IPS-18c (cell line): ENCODE results near the gene GALNT13.

Experiments used
- H3K4me3 ChIP-seq: 2 replicates; pipeline ENCODE4 v1.7.0; 2013; ENCODE audit warnings: low read depth, mild to moderate bottlenecking, low read length, moderate library complexity; ENCODE audit not compliant: insufficient read depth
- H3K9me3 ChIP-seq: one replicate; pipeline ENCODE4 v1.6.1; 2013; ENCODE audit warnings: mild to moderate bottlenecking, low read length, moderate library complexity; ENCODE audit not compliant: control insufficient read depth, insufficient read depth

Gene GALNT13

DNA sequence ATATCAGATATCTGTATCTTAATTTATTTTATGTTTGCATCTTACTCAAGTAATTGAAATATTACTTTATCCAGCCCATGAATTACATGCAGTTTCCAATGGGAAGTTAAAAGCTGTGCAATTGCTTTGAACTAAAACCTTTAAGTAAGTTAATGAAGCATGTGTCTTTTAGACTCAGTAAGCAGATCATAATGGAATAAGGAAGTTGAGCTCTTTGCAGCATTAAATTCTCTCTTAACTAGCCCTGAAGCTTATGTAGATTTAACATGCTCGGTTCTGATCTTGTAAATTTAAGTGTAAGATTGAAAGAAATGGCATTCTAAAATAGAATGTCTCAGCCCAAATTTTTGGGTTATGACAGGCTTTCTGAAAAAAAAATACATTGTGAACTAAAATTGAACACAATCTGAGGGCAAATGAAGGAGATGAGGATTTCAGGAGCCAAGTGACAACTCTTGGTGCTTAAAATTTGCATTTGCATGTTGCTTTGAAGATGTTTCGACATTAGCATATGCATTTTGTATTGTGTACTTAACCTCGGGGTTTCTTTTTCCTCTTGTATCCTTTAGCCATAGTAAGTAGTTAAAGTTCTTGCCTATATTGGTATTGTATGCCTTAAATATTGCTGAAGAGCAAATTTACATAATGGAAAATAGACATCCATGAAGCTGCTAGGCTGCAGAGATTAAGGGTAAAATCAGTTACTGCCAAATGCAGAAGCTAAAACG lies 529.0 kb downstream of the GALNT13 start:
- Histone ChIP-seq H3K4me3 (no peak overlapping the region), H3K9me3 (no peaks in the 10 kb centered on the region)

DNA sequence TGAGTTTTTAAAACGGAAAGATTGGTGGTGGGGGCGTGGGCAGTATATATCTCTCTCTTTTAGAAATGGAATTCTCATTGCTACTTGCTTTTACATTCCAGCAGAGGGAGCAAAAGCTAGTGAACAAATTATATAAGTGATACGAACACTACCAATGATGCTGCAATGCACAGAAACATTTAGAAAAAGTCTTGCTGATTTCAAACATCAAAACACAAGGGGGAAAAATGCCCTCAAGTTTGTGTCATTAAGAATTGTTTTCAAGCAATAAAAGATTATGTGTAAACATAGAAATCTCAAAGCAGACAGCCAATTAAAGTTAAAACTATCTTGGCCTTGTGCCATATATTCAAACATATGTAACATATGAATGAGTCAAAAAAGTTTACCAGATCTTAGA lies 530.5 kb downstream of the GALNT13 start:
- no peak overlapping the region for H3K4me3 ChIP-seq

DNA sequence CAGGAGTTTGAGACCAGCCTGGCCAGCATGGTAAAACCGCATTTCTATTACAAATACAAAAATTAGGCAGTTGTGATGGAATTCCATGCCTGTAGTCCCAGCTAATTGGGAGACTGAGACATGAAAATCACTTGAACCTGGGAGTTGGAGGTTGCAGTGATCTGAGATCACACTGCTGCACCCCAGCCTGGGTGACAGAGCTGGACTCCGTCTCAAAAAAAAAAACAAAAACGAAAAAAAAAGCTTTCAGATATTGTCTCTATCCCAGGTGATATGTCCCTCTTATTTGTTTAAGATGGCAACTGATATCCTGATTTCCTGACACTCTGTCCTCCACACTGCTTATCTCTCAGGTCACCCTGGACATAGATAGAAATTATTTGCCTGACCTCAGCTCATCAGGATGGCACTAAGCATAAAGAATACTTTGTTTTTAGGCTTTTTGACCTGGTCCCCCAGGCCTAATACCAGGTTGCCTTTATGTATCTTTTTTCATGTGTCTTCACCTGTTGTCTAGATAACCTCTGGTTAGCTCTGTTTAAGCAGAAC lies 531.6 kb downstream of the GALNT13 start:
- Histone ChIP-seq H3K4me3 (no peak overlapping the region), H3K9me3 (no peaks in the 10 kb centered on the region)

More for the DNA sequence above, 530.5 kb downstream of the GALNT13 start:
- H3K9me3 ChIP-seq: no peaks in the 10 kb centered on the region

DNA sequence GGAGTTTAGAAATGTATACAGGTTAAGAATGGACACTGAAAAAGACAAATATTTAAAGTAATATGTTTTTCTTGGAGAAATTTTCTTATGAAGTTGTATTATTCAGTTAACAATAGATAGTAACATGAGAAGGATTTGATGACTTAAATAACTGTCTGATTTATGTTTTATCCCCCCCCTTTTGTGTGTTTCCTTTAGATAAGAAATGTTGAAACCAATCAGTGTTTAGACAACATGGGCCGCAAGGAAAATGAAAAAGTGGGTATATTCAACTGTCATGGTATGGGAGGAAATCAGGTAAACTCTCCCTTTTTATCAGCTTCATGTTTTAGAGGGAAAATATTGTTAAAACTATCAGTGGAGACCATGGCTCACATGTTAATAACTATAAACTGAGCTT lies 537.1 kb downstream of the GALNT13 start:
- Histone ChIP-seq H3K4me3 (no peak overlapping the region), H3K9me3 (no peaks in the 10 kb centered on the region)

DNA sequence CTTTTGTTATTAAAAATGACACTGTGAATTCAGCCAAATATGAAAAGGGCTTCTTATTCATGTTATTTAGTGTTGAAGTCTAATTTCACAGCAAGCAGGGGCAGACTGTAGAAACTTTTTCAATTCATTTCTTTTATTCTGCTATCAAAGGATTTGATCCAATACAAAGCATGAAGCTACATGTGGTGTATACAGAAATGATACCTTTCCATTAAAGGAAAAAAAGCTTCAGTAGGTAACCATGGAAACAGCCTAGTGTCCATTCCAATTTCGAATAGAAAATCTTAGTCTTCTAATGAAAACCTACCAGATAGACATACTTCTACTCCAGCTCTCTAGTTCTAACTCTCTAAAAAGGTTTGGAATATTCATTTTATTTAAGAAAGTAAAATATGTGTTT lies 550.5 kb downstream of the GALNT13 start:
- H3K9me3 ChIP-seq: no peaks in the 10 kb centered on the region
- no peak overlapping the region for H3K4me3 ChIP-seq

DNA sequence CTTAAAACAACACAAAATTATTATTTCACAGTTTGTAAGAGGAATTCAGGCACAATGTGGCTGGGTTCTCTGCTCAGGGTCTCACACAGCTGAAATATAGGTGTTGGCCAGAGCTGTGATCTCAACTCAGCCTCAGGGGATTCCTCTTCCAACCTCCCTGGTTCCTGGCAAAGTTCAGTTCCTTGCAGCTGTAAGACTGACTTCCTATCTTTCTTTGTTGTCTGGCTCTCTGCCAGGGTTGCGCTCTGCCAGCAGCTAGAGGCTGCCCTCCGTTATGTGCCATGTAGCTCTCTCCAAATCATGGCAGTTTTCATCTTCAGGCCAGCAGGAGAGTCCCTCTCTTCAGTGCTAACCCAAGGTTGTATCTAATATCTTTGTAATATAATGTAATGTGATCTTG lies 554.3 kb downstream of the GALNT13 start:
- no peak overlapping the region for H3K4me3 ChIP-seq
- H3K9me3 ChIP-seq: no peaks in the 10 kb centered on the region

DNA sequence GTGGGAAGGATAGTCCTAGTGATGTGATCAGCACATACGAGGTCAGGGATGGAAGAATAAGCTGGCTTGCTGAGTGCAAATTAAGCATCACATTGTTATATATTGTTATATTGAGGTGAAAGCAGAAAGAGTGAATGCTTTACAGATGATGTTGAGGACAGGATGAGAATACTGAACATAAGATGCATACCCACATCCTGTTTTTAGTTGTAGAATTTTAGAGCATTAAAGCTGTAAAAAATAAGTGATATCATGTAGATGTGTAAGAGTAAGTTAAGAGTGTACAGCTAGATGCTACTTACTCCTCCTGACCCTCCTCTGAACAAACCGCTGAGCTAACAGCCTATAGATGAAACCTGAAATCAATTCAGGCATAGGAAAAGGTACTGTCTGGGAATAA lies 555.7 kb downstream of the GALNT13 start:
- Histone ChIP-seq H3K4me3 (no peak overlapping the region), H3K9me3 (no peaks in the 10 kb centered on the region)

DNA sequence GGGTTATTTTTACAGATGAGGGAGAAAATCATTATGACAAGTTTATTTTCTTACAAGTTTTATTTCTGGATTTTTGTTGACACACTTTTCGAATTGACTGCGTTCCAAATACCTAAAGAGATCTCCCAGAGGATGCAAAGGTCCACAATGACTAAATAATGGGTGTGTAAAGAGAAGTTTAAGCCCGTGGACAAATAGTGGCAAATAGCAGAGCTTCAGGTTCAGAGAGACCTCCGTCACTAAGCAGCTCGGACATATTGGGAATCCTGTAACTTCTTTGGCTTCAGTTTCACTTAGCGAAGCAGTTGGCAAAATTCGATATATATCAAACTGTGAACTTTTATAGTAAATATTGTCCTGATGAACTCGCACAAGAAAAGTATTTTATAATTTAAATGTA lies 556.3 kb downstream of the GALNT13 start:
- H3K9me3 ChIP-seq: no peaks in the 10 kb centered on the region
- H3K4me3 ChIP-seq: no peak overlapping the region

DNA sequence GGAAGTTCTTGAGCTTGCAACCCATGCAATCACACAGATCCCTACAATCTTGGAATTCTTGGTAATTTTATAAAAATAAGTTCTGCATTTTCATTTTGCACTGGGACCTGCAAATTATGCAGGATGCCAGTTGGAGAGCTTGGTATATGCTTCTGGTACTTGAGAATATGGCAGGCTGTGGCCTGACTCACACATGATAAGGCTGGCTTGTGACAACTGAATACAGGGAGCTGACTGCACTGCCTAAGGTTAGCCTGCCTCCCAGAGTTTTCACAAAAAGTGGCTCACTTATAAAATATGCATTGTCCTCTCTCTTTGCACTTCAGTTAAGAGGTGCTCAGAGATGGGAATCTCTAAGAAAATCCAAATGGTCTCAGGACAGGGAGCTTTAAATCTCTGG lies 561.3 kb downstream of the GALNT13 start:
- no peaks in the 10 kb centered on the region for H3K9me3 ChIP-seq
- no peak overlapping the region for H3K4me3 ChIP-seq

DNA sequence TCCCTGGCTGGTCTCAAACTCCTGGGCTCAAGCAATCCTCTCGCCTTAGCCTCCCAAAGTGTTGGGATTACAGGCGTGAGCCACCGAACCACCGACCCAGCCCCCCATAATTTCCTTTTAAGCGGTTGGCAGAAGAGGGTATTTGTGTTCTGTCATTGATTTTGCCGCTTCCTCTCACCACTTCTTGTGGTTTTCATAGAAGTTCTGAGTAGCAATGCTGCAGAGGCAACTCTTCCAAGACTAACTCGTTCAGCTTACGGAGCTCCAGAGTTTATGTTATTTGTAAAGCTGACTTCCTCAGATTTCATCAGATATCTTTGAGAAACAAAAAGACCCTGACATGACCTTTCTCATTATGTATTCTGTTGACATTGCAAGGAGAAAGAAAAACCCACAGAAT lies 565.4 kb downstream of the GALNT13 start:
- H3K9me3 ChIP-seq: no peaks in the 10 kb centered on the region
- H3K4me3 ChIP-seq: no peak overlapping the region

DNA sequence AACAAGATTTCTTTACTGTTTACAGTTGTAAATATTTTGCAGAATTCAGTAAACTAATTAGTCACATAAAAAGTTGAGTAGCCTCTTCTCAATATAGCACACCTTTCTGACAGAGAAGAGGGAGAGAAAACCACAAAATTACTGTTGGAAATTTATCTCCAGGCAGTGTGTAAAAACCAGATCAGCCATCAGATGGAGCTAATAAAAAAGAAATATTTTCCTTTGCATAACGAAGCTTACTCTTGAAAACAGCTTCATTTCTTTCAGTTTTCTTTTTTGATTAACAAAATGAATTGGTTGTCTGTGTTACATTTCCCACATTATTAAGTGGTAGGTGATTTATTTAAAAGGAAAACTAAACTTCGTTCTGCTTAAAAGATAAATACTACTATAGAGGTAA lies 567.4 kb downstream of the GALNT13 start:
- no peaks in the 10 kb centered on the region for H3K9me3 ChIP-seq
- H3K4me3 ChIP-seq: no peak overlapping the region

DNA sequence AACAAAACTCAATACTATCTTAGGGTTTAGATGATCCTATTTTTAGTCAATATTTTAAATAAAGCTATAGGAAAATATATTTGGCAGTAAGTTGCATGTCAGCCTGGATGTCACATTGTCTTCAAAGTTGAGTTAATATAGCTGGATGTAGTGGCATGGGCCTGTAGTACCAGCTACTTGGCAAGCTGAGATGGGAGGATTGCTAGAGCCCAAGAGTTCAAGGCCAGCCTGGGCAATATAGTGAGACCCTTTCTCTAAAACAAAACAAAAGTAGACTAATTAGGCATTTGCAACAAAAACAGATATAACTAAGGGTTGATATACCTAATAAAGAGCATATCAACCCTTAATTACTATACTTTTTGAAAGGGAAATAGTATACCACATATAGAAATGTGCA lies 572.2 kb downstream of the GALNT13 start:
- Histone ChIP-seq H3K4me3 (no peak overlapping the region), H3K9me3 (no peaks in the 10 kb centered on the region)

DNA sequence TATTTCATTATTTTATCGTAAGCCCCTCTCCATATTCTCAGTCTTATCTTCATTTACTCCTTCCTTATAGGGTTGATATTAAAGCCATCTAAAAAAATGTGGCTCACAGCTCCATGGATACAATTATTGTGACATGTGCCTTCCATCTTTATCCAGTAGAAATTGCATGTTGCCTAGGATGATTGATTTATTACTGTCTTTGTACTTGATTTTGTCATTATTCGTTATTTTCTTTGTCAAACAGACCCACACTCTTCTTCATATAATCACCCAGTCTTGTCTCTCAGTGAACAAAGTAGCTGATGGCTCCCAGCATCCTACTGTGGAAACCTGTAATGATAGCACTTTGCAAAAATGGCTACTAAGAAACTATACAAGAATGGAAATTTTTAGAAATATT lies 574.6 kb downstream of the GALNT13 start:
- Histone ChIP-seq H3K9me3 (no peaks in the 10 kb centered on the region), H3K4me3 (no peak overlapping the region)

DNA sequence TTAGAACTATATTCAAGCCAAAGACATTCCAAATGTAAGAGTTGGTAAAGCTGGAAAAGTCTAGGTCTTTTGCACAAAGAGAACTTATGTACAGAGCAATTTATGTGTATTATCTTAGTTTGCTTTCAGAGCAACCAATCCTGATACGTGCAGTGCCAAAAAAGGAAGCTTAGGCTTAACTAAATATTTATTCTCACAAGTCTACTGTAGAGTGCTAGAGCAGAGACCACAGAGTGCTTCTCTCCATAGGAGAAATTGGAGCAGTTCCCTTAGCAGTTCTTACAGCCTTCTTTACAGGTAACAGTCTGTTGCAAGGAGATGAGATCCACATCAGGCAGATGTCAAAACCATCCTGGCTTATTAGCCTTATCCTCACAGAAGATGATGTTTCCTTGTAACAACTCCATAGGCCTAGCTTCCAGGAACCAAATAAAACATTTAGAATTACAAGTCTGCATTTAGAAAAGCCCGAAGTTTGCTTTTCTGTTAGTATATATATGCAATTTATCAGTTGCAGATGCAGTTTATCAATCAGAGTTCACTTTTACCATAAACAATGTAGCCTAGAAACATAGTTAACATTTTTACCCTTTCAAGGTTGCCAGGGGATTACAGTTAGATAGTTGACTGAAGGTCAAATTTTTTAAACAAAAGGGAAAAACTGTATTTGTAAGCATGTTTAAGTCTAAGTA lies 576.2 kb downstream of the GALNT13 start:
- Histone ChIP-seq H3K9me3 (no peaks in the 10 kb centered on the region), H3K4me3 (no peak overlapping the region)

DNA sequence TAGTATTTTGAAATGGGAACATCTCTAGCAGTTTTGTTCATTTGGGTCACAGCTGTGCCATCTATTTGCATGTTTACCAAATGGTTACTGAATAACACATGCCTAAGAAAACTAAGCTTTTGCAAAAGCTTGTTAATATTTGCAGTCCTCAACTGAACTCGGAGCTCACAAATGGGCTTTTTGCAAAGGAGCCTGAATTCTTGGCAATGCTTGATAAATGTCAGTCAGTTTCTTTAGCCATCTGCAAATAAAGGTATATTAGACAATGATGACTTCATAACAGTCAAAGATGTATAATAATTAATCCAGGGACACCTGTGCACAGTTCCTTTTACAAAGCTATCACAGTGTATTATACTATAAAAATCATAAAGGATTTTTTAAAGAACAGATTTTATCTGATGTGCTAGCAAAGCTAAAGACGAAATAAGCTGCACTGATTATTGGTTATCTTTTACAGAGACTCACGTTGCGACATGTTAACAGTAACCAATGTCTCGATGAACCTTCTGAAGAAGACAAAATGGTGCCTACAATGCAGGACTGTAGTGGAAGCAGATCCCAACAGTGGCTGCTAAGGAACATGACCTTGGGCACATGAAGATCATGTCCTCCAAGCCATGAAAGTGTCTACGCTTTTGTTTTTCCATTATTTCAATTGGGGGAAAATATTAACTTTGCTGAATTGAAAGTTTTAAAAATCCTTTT lies 578.4 kb downstream of the GALNT13 start:
- Histone ChIP-seq H3K4me3 (no peak overlapping the region), H3K9me3 (no peaks in the 10 kb centered on the region)

DNA sequence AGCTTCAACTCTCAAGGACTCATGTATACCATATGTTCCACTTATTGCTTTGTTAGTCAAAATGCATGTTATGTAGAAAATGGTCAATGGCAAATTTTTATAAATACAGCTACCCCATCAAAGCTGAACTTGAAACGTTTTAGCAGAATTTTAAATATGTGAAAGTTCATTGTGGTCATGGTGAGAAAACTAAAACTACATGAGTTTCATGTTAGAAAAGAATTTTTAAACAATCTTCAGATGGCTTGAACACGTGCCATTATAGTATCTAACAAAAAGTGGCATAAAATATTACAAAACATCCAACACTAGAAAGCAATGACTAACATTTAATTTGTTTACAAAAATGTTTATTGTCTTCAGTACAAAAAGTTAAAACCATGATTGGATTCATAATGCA lies 580.7 kb downstream of the GALNT13 start:
- H3K4me3 ChIP-seq: no peak overlapping the region
- H3K9me3 ChIP-seq: no peaks in the 10 kb centered on the region

DNA sequence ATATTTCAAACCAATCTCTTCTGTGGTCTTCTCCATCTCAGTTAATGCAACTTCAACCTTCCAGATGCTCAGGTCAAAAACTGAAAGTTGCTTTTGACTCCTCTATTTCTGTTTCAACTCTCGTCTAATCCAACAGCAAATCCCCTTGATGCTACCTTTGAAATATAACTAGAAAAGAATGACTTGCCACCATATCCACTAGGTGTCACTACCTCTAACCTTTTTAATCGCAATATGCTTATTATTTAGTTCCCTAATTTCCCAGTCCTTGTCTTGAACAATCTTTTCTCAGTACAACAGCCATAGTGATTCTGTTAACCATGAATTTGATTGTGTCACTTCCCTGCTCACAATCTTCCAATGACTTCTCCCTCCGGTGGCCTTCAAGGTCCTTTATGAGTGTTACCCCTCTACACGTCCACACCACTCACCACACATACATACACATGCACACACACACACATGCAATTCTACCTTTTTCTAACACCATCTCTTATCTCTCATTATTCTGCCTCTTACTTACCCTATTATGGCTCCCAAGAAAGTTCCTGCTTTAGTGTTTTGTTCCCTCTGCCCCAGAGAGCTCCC lies 581.3 kb downstream of the GALNT13 start:
- no peaks in the 10 kb centered on the region for H3K9me3 ChIP-seq
- no peak overlapping the region for H3K4me3 ChIP-seq

DNA sequence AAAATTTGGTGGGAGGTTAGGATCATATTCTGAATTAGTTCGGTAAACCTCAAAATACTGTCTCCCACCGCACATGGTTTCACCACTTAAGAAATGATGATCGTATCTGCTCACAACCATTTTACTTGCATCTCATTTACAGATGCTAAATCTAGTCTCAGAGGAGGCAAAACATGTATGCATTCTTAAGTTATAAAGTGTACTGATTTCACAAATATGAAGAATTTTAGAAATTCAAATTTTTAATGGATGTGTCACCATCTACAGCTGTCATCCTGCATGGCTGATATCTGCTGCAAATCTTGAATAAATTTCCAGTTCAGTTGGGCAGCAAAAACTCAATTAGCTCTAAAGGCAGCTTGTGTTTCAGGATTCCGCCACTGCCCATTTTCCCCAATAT lies 583.4 kb downstream of the GALNT13 start:
- no peaks in the 10 kb centered on the region for H3K9me3 ChIP-seq
- H3K4me3 ChIP-seq: no peak overlapping the region
